Gastrocnemius medialis (tissue), 4 donors: Measurements from ENCODE around the gene CD1B.

Source experiments
- CTCF ChIP-seq, 5 experiments: fragments of 450-650 bp in 3 of 5; fragments of 200-600 bp in 2 of 5; sonication (generic) in 2 of 5; IDR thresholded peaks in 4 of 5; conservative IDR thresholded peaks in 1 of 5; 1 replicate in 4 of 5; 2 replicates in 1 of 5; pipeline ENCODE4 v1.5.1; 2016 to 2019; ENCODE audit warnings: antibody characterized with exemption in 5 of 5, mild to moderate bottlenecking in 3 of 5, moderate library complexity in 3 of 5
- POLR2A ChIP-seq, 2 donors: fragments of 450-650 bp; IDR thresholded peaks; one replicate each; pipeline ENCODE4 v1.6.1; 2017; ENCODE audit warnings: antibody characterized with exemption in 2 of 2, mild to moderate bottlenecking in 2 of 2, moderate library complexity in 2 of 2

DNA sequence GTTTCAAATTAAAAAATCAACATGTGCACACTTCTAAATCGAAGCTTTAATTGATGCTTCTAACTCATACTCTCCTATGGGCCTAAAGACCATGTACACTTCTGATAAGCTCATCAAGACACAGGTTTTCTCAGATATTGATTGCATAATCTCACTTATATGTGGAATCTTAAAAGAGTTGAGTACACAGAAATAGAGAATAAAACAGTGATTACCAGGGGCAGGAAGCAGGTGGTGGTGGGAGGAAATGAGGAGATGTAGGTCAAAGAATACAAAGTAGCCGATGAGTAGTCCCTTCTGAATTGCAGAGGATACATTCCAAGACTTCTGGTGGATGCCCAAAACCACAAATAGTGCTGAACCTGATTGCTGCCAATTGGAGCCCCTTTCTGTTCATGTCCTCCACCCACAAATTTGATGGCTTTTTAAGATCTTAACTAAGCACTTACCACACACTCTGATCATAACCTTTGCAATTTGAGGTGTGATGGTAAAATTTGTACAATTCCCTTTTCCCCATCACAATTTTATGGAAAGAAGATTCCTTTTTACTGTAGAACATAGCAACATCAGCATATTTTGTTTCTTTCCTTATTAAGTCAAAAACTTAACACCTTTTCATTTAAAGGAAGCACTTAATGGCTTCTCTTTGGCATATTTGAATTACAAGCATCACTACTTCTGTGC is 3.3 kb upstream of the CD1B start:
- TF ChIP-seq CTCF (IDR thresholded peaks at IDR 0.05 in 4 of 5, conservative IDR thresholded peaks at IDR 0.05 in 1 of 5), result no peak
- no peak for TF ChIP-seq POLR2A (IDR thresholded peaks at IDR 0.05)
